H9 (cell line): ENCODE measurements around the gene NPC1. TPM values are rescaled to one million over a fixed set of nuclear protein-coding genes. Genes with fewer than 3 reads are reported as not detected.

Experiments used
- DNase-seq: peaks from one replicate; pipeline ENCODE4 v3.0.0-alpha.2; 2017
- H2AFZ ChIP-seq: one replicate; pipeline ENCODE4 v1.6.1; 2013; ENCODE audit warnings: mild to moderate bottlenecking, low read length, control low read depth, moderate library complexity
- H2AK5ac ChIP-seq: 2 replicates; pipeline ENCODE4 v1.6.1; 2013; ENCODE audit warnings: low read length, control low read depth, mixed read lengths; ENCODE audit not compliant: insufficient read length
- H2BK120ac ChIP-seq: one replicate; pipeline ENCODE4 v1.6.1; 2013; ENCODE audit warnings: low read depth, mild to moderate bottlenecking, low read length, control low read depth, inconsistent platforms; ENCODE audit not compliant: poor library complexity, severe bottlenecking
- H2BK12ac ChIP-seq: 2 replicates; pipeline ENCODE4 v1.6.1; 2013; ENCODE audit warnings: low read length, control low read depth, mixed read lengths, low read depth; ENCODE audit not compliant: insufficient read length
- H2BK15ac ChIP-seq: 2 replicates; pipeline ENCODE4 v1.6.1; 2013; ENCODE audit warnings: low read depth, low read length, control low read depth
- H2BK20ac ChIP-seq: one replicate; pipeline ENCODE4 v1.6.1; 2013; ENCODE audit warnings: low read depth, mild to moderate bottlenecking, low read length, control low read depth, inconsistent platforms; ENCODE audit not compliant: poor library complexity, severe bottlenecking
- H2BK5ac ChIP-seq: 2 replicates; pipeline ENCODE4 v1.6.1; 2013; ENCODE audit warnings: low read length, control low read depth, mixed read lengths; ENCODE audit not compliant: insufficient read length
- H3K14ac ChIP-seq: 2 replicates; pipeline ENCODE4 v1.6.1; 2013; ENCODE audit warnings: low read length, control low read depth; ENCODE audit not compliant: insufficient read depth
- H3K18ac ChIP-seq: 2 replicates; pipeline ENCODE4 v1.6.1; 2013; ENCODE audit warnings: low read depth, mild to moderate bottlenecking, mixed read lengths, low read length, control low read depth; ENCODE audit not compliant: insufficient read length
- H3K23ac ChIP-seq: 2 replicates; pipeline ENCODE4 v1.6.1; 2013; ENCODE audit warnings: low read length, control low read depth, mixed read lengths, low read depth; ENCODE audit not compliant: insufficient read length
- H3K23me2 ChIP-seq: 2 replicates; pipeline ENCODE4 v1.6.1; 2013; ENCODE audit warnings: low read depth, mild to moderate bottlenecking, mixed read lengths, low read length, control low read depth; ENCODE audit not compliant: insufficient read length, poor library complexity, severe bottlenecking
- H3K27ac ChIP-seq: 2 replicates; pipeline ENCODE4 v1.5.1; 2013; ENCODE audit warnings: low read length, control low read depth, mixed read lengths, low read depth; ENCODE audit not compliant: insufficient read length
- H3K27me3 ChIP-seq: 2 replicates; pipeline ENCODE4 v1.6.1; 2013; ENCODE audit warnings: low read length, control low read depth, inconsistent platforms; ENCODE audit not compliant: insufficient read depth
- H3K4ac ChIP-seq: 2 replicates; pipeline ENCODE4 v1.6.1; 2013; ENCODE audit warnings: low read depth, mild to moderate bottlenecking, control low read depth, inconsistent platforms, low read length, moderate library complexity
- H3K4me1 ChIP-seq: 2 replicates; pipeline ENCODE4 v1.6.1; 2013; ENCODE audit warnings: low read length, control low read depth, inconsistent platforms; ENCODE audit not compliant: insufficient read depth
- H3K4me2 ChIP-seq: 2 replicates; pipeline ENCODE4 v1.6.1; 2013; ENCODE audit warnings: low read length, control low read depth, mixed read lengths; ENCODE audit not compliant: insufficient read length, insufficient read depth
- H3K56ac ChIP-seq: 2 replicates; pipeline ENCODE4 v1.6.1; 2013; ENCODE audit warnings: low read depth, mild to moderate bottlenecking, mixed read lengths, low read length, control low read depth; ENCODE audit not compliant: insufficient read length
- H3K79me1 ChIP-seq: 2 replicates; pipeline ENCODE4 v1.6.1; 2013; ENCODE audit warnings: low read depth, mild to moderate bottlenecking, moderate library complexity, low read length, control low read depth, inconsistent platforms; ENCODE audit not compliant: insufficient read depth, poor library complexity, severe bottlenecking
- H3K79me2 ChIP-seq: 2 replicates; pipeline ENCODE4 v1.6.1; 2013; ENCODE audit warnings: low read length, control low read depth, inconsistent platforms; ENCODE audit not compliant: insufficient read depth
- H3K9ac ChIP-seq: 2 replicates; pipeline ENCODE4 v1.6.1; 2013; ENCODE audit warnings: low read length, control low read depth, mixed read lengths; ENCODE audit not compliant: insufficient read length; ENCODE audit errors: extremely low read depth
- H3K9me3 ChIP-seq: one replicate; pipeline ENCODE4 v1.6.1; 2013; ENCODE audit warnings: low read depth, low read length, inconsistent platforms; ENCODE audit not compliant: control insufficient read depth
- H3T11ph ChIP-seq: one replicate; pipeline ENCODE4 v1.6.1; 2013; ENCODE audit warnings: mild to moderate bottlenecking, low read length, control low read depth, inconsistent platforms
- H4K20me1 ChIP-seq: one replicate; pipeline ENCODE4 v1.6.1; 2013; ENCODE audit not compliant: control insufficient read depth, insufficient read length, insufficient read depth
- H4K5ac ChIP-seq: 2 replicates; pipeline ENCODE4 v1.6.1; 2013; ENCODE audit warnings: low read depth, mild to moderate bottlenecking, mixed read lengths, low read length, control low read depth; ENCODE audit not compliant: insufficient read length
- H4K8ac ChIP-seq: replicated peaks from 2 replicates; pipeline ENCODE4 v1.6.1; 2013; ENCODE audit warnings: low read length, control low read depth, mixed read lengths, low read depth; ENCODE audit not compliant: insufficient read length
- H4K91ac ChIP-seq: 2 replicates; pipeline ENCODE4 v1.6.1; 2013; ENCODE audit warnings: low read depth, mild to moderate bottlenecking, moderate library complexity, mixed read lengths, low read length, control low read depth; ENCODE audit not compliant: insufficient read length
- H3K27ac Mint-ChIP-seq, 3 experiments: 2 replicates in 2 of 3; 3 replicates in 1 of 3; pipeline ENCODE4 v1.8.0; 2020 to 2021; ENCODE audit warnings: mixed read lengths in 3 of 3, mild to moderate bottlenecking in 1 of 3, moderate library complexity in 1 of 3
- H3K27me3 Mint-ChIP-seq: 2 replicates; pipeline ENCODE4 v1.8.0; 2021; ENCODE audit warnings: low read depth, mild to moderate bottlenecking, moderate library complexity, mixed read lengths
- H3K36me3 Mint-ChIP-seq, 3 experiments: 2 replicates in 2 of 3; 3 replicates in 1 of 3; pipeline ENCODE4 v1.8.0; 2020 to 2021; ENCODE audit warnings: low read depth in 3 of 3, mixed read lengths in 3 of 3; ENCODE audit not compliant: insufficient read depth in 1 of 3
- H3K4me1 Mint-ChIP-seq, 2 experiments: 2 replicates each; pipeline ENCODE4 v1.8.0; 2020; ENCODE audit warnings: mixed read lengths in 2 of 2
- H3K4me3 Mint-ChIP-seq, 2 experiments: 2 replicates in 1 of 2; 3 replicates in 1 of 2; pipeline ENCODE4 v1.8.0; 2020 to 2021; ENCODE audit warnings: mild to moderate bottlenecking in 2 of 2, mixed read lengths in 2 of 2, moderate library complexity in 1 of 2
- H3K9me3 Mint-ChIP-seq, 2 experiments: 2 replicates in 1 of 2; 3 replicates in 1 of 2; pipeline ENCODE4 v1.8.0; 2020; ENCODE audit warnings: mild to moderate bottlenecking in 2 of 2, mixed read lengths in 2 of 2, moderate library complexity in 1 of 2
- CTCF ChIP-seq: fragments of 200-600 bp; sonication (generic); conservative IDR thresholded peaks from 3 replicates; pipeline ENCODE4 v1.8.0; 2021; ENCODE audit warnings: antibody characterized with exemption, mild to moderate bottlenecking
- WGBS: extraction: QIAGEN DNeasy Blood & Tissue Kit; methylation state at CpG from one replicate; pipeline ENCODE4 v1.1.7; 2013; ENCODE audit warnings: missing lambda C conversion rate, low lambda C conversion rate, mixed read lengths; ENCODE audit not compliant: insufficient read length; ENCODE audit errors: extremely low coverage; 5-methylcytosine and 5-hydroxymethylcytosine counted together
- total RNA-seq: library from RNA; stranded (reverse); gene quantifications from 2 replicates; pipeline ENCODE4 v1.2.1, GENCODE V29; 2021

Gene NPC1
- total RNA-seq, 1 experiment from 2014 or later: 24.2 TPM

GRCh38 chr18:23487738-23488570, 98.4 kb downstream of the NPC1 start:
- Mint-ChIP-seq H3K4me1 (peaks cover 9 to 20% of the 10 kb centered on the region in 2 experiments), H3K27me3 (peaks cover 2% of the 10 kb centered on the region; the same call in 1 of the 2 replicates), H3K4me3 (no peak overlapping the region), H3K36me3 (peaks cover 0 to 3% (median 0%) of the 10 kb centered on the region in 3 experiments; a peak in 1 of 7 replicates), H3K27ac (no peak overlapping the region), H3K9me3 (peaks cover 2 to 6% of the 10 kb centered on the region in 2 experiments; a peak in 3 of 5 replicates)
- no peak overlapping the region for H2AK5ac ChIP-seq
- H2BK15ac ChIP-seq: no peak overlapping the region
- H2BK20ac ChIP-seq: no peak overlapping the region
- no peak overlapping the region for H3K4me2 ChIP-seq
- no peak overlapping the region for H2BK5ac ChIP-seq
- H3K14ac ChIP-seq: no peak overlapping the region
- no peaks in the 10 kb centered on the region for H3K79me2 ChIP-seq
- no peaks in the 10 kb centered on the region for H4K20me1 ChIP-seq
- no peak overlapping the region for H3K18ac ChIP-seq
- H3K4ac ChIP-seq: no peak overlapping the region
- no peak overlapping the region for H3K23ac ChIP-seq
- H4K91ac ChIP-seq: no peak overlapping the region
- no peak overlapping the region for H3K9ac ChIP-seq
- no peaks in the 10 kb centered on the region for H3K23me2 ChIP-seq
- DNase-seq: no peak
- H3K27me3 ChIP-seq: no peaks in the 10 kb centered on the region
- TF ChIP-seq CTCF: no peak
- H3K9me3 ChIP-seq: no peaks in the 10 kb centered on the region
- no peaks in the 10 kb centered on the region for H3K4me1 ChIP-seq
- no peak overlapping the region for H4K8ac ChIP-seq
- H2BK120ac ChIP-seq: no peak overlapping the region
- no peak overlapping the region for H3K27ac ChIP-seq
- H2BK12ac ChIP-seq: no peak overlapping the region
- H3T11ph ChIP-seq: no peak overlapping the region
- no peak overlapping the region for H3K56ac ChIP-seq
- no CpG with 5 or more reads among the region's 14 CpGs for WGBS
- no peak overlapping the region for H4K5ac ChIP-seq
- H2AFZ ChIP-seq: no peak overlapping the region
- no peaks in the 10 kb centered on the region for H3K79me1 ChIP-seq
